Endothelial cell of umbilical vein (primary cell): ENCODE data around the gene WDR89. TPM values are rescaled to one million over a fixed set of nuclear protein-coding genes. Genes with fewer than 3 reads are reported as not detected.

ENCODE experiments used
- BruUV-seq: library from RNA; stranded (reverse); fragments of 400-500 nt; replicated peaks from 2 replicates; lab custom pipeline; 2021; lab: Mats Ljungman, UMichigan
- CTCF ChIA-PET: fragments of 300-600, 350-600 bp; sonication (Branson Sonifier 250); formaldehyde crosslinking; loops from one replicate; lab custom pipeline; 2021; ENCODE audit warnings: antibody characterized with exemption, inconsistent platforms; lab: Charles Lee
- POLR2A ChIA-PET: fragments of 300-600, 350-600 bp; sonication (Branson Sonifier 250); formaldehyde crosslinking; loops from one replicate; lab custom pipeline; 2021; ENCODE audit warnings: antibody characterized with exemption, inconsistent platforms; lab: Charles Lee
- DNase-seq: peaks from one replicate; pipeline ENCODE4 v3.0.0-alpha.2; 2011; ENCODE audit warnings: low read depth, low spot score
- FAIRE-seq: peaks from 2 replicates; lab custom pipeline; 2011; peaks lifted over from hg19 to GRCh38; lab: Jason Lieb, UNC
- H2AFZ ChIP-seq: 2 replicates; pipeline ENCODE4 v1.6.0; 2012; ENCODE audit warnings: low read depth, low read length, control low read depth, inconsistent platforms
- H3K27ac ChIP-seq: 2 replicates; pipeline ENCODE4 v1.5.1; 2011; ENCODE audit warnings: low read depth, mild to moderate bottlenecking, control low read depth, low read length, moderate library complexity; ENCODE audit not compliant: insufficient read depth
- H3K27me3 ChIP-seq, 2 experiments: 2 replicates each; pipeline versions ENCODE4 v1.6.0 to v1.6.1; 2011; ENCODE audit warnings: low read length in 2 of 2, mixed read lengths in 1 of 2; ENCODE audit not compliant: control insufficient read depth in 2 of 2, insufficient read depth in 2 of 2
- H3K36me3 ChIP-seq, 2 experiments: 2 replicates in 1 of 2; 3 replicates in 1 of 2; pipeline ENCODE4 v1.5.1; 2011; ENCODE audit warnings: low read length in 2 of 2, mild to moderate bottlenecking in 1 of 2, moderate library complexity in 1 of 2; ENCODE audit not compliant: control insufficient read depth in 2 of 2, insufficient read depth in 2 of 2; ENCODE audit errors: extremely low read depth in 1 of 2
- H3K4me1 ChIP-seq: 3 replicates; pipeline ENCODE4 v1.5.1; 2011; ENCODE audit warnings: mild to moderate bottlenecking, low read length; ENCODE audit not compliant: control insufficient read depth, insufficient read depth; ENCODE audit errors: extremely low read depth
- H3K4me2 ChIP-seq: 2 replicates; pipeline ENCODE4 v1.6.1; 2011; ENCODE audit warnings: low read length, control low read depth, mixed read lengths; ENCODE audit not compliant: insufficient read depth
- H3K4me3 ChIP-seq, 3 experiments: fragments of 200-600 bp in 1 of 3; sonication (generic), shearing (Covaris generic) in 1 of 3; replicated peaks in 1 of 3; 2 replicates each; pipeline ENCODE4 v1.5.1; 2011 to 2016; ENCODE audit warnings: control low read depth in 3 of 3, low read length in 3 of 3, mild to moderate bottlenecking in 2 of 3, inconsistent platforms in 1 of 3, low read depth in 1 of 3, moderate library complexity in 1 of 3; ENCODE audit not compliant: insufficient read depth in 1 of 3
- H3K79me2 ChIP-seq: 2 replicates; pipeline ENCODE4 v1.6.0; 2012; ENCODE audit warnings: low read length, inconsistent platforms; ENCODE audit not compliant: control insufficient read depth, insufficient read depth
- H3K9ac ChIP-seq: replicated peaks from 2 replicates; pipeline ENCODE3; 2011; ENCODE audit warnings: low read length, control low read depth; ENCODE audit not compliant: insufficient read depth; ENCODE audit errors: extremely low read depth
- H3K9me1 ChIP-seq: replicated peaks from 3 replicates; pipeline ENCODE4 v1.6.0; 2011; ENCODE audit warnings: mild to moderate bottlenecking, low read length; ENCODE audit not compliant: control insufficient read depth, insufficient read depth; ENCODE audit errors: extremely low read depth
- H3K9me3 ChIP-seq: replicated peaks from 2 replicates; pipeline ENCODE4 v1.5.1; 2012; ENCODE audit warnings: low read length, inconsistent platforms; ENCODE audit not compliant: control insufficient read depth, insufficient read depth
- H4K20me1 ChIP-seq: replicated peaks from 2 replicates; pipeline ENCODE3; 2011; ENCODE audit warnings: mild to moderate bottlenecking, low read length; ENCODE audit not compliant: control insufficient read depth, insufficient read depth; ENCODE audit errors: extremely low read depth
- EZH2 ChIP-seq: IDR thresholded peaks from 2 replicates; pipeline ENCODE4 v1.6.1; 2012; ENCODE audit warnings: borderline replicate concordance, low read depth, mild to moderate bottlenecking, moderate library complexity, low read length, inconsistent platforms; ENCODE audit not compliant: severe bottlenecking
- FOS ChIP-seq: IDR thresholded peaks from 2 replicates; pipeline ENCODE4 v1.6.1; 2011; ENCODE audit warnings: mild to moderate bottlenecking, low read length, moderate library complexity, borderline replicate concordance; ENCODE audit not compliant: insufficient read depth
- GATA2 ChIP-seq: IDR thresholded peaks from 2 replicates; pipeline ENCODE4 v1.7.0; 2011; ENCODE audit warnings: low read depth, mild to moderate bottlenecking, moderate library complexity, mixed read lengths, low read length; ENCODE audit not compliant: insufficient read length, insufficient read depth
- MYC ChIP-seq: IDR thresholded peaks from one replicate; pipeline ENCODE4 v1.6.1; 2011; ENCODE audit warnings: mild to moderate bottlenecking, low read depth, low read length
- POLR2A ChIP-seq: IDR thresholded peaks from 2 replicates; pipeline ENCODE4 v1.6.1; 2012; ENCODE audit warnings: low read depth, mild to moderate bottlenecking, control low read depth, low read length
- POLR2AphosphoS5 ChIP-seq: IDR thresholded peaks from 2 replicates; pipeline ENCODE4 v1.6.1; 2012; ENCODE audit warnings: low read depth, mild to moderate bottlenecking, control low read depth, low read length, moderate library complexity; ENCODE audit not compliant: insufficient read depth
- dilution Hi-C: fragments of 300-500 bp; cut with MboI; formaldehyde crosslinking; loops from one replicate; pipeline ENCODE4 v1.15.0; 2019; ENCODE audit warnings: low sequenced_read_pairs; ENCODE audit not compliant: extremely low pct_ligation_motif_present
- intact Hi-C: fragments of 100-400 bp; cut with micrococcal nuclease; formaldehyde crosslinking; loops from one replicate; pipeline ENCODE4 v1.10.0; 2022
- polyA plus RNA-seq, 4 experiments: library from polyadenylated mRNA; depleted of rRNA in 3 of 4; stranded (reverse) in 3 of 4; unstranded in 1 of 4; fragments of >200 nt; gene quantifications; 2 replicates each; pipeline versions ENCODE4 v1.2.1 to v1.2.3, GENCODE V29; 2011 to 2012; ENCODE audit warnings: missing spikeins in 1 of 4
- total RNA-seq: library from RNA; stranded (reverse); gene quantifications from 2 replicates; pipeline ENCODE4 v1.2.3, GENCODE V29; 2021
- TF ChIP-seq, protein P1 (sequence below): IDR thresholded peaks from 2 replicates; pipeline ENCODE4 v1.6.1; 2011; ENCODE audit not compliant: insufficient read depth, insufficient read length
- TF ChIP-seq, protein P2 (sequence below), 2 donors: IDR thresholded peaks; 1 replicate in 1 of 2; 2 replicates in 1 of 2; pipeline ENCODE4 v1.5.1; 2011; ENCODE audit warnings: low read length in 2 of 2, mild to moderate bottlenecking in 2 of 2, moderate library complexity in 2 of 2, control low read depth in 1 of 2, inconsistent platforms in 1 of 2, low read depth in 1 of 2; ENCODE audit not compliant: insufficient read depth in 1 of 2; ENCODE audit errors: extremely low read depth in 1 of 2

Gene WDR89
- total and polyA plus RNA-seq, 2 donors (not counting 3 experiments of a cell fraction or from before 2014, with no cell fraction given), result 3.5 to 10.7 TPM

DNA sequence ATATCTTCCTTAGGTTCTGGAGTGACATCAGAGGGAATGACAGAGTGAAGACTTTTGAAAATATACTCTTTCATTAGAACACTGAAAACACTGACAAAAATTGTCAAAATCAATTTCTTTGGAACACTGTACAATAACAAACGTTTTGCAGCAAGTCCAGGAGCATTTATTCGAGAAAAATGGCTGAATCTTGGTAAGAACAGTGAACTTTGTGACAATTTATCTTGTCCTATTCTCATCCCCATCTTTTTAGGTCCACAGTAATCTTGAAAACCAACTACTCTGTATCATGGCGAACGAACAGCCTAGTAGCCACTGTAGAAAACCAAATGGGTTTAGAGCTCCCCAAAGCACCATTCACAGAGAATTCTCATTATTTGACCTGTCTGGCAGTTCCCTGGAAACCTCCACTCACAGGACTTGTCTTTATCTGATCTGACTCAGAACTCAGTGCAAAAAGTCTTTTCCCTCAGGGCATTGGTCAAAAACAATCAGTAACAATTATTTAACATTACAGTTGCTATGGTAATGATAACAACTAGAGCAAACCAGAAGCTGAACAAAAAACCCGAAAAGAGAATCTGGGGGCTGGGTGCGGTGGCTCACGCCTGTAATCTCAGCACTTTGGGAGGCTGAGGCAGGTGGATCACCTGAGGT is 78.2 kb downstream of the WDR89 start:
- Histone ChIP-seq H3K4me2 (no peak overlapping the region), H3K4me1 (no peaks in the 10 kb centered on the region), H3K9ac (no peak overlapping the region), H4K20me1 (no peaks in the 10 kb centered on the region), H3K79me2 (no peaks in the 10 kb centered on the region), H3K36me3 (no peaks in the 10 kb centered on the region), H3K4me3 (no peak overlapping the region), H3K9me1 (no peaks in the 10 kb centered on the region), H2AFZ (no peak overlapping the region), H3K27ac (no peak overlapping the region), H3K27me3 (peaks cover 0 to 2% of the 10 kb centered on the region in 2 experiments), H3K9me3 (no peaks in the 10 kb centered on the region)
- no peak for FAIRE-seq
- BruUV-seq, result no TSS peak
- ChIA-PET CTCF (interaction anchor here (1.5 kb wide), 1 partner anchor 8 kb away, joined by 3 read pairs; no protein-coding TSS in a partner anchor), POLR2A (no interaction called here)
- no peak for TF ChIP-seq POLR2A
- TF ChIP-seq, protein P1, sequence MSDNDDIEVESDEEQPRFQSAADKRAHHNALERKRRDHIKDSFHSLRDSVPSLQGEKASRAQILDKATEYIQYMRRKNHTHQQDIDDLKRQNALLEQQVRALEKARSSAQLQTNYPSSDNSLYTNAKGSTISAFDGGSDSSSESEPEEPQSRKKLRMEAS, result no peak
- peak; percentile 18 for TF ChIP-seq GATA2
- TF ChIP-seq FOS, result no peak
- no peak for TF ChIP-seq POLR2AphosphoS5
- no peak for TF ChIP-seq MYC
- TF ChIP-seq EZH2, result no peak
- intact Hi-C loops, result no loop called here
- dilution Hi-C loops, result no loop called here
- peak; percentile 44 for DNase-seq

DNA sequence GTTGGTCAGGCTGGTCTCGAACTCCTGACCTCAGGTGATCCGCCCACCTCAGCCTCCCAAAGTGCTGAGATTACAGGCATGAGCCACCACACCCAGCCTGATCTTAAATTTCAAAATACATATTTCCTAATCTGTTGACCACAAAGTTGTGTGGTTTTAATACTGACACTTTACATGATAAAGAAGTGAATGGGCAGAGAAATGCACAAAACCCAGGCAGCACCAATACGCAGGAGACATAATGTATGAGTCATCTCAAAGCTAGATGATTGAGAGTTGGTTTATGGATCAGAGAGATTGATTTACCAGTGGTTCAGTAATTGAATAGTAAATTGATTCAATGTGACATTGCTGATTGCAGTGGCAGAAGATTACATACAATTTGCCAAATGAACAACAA is 79.3 kb downstream of the WDR89 start:
- TF ChIP-seq, protein P2, sequence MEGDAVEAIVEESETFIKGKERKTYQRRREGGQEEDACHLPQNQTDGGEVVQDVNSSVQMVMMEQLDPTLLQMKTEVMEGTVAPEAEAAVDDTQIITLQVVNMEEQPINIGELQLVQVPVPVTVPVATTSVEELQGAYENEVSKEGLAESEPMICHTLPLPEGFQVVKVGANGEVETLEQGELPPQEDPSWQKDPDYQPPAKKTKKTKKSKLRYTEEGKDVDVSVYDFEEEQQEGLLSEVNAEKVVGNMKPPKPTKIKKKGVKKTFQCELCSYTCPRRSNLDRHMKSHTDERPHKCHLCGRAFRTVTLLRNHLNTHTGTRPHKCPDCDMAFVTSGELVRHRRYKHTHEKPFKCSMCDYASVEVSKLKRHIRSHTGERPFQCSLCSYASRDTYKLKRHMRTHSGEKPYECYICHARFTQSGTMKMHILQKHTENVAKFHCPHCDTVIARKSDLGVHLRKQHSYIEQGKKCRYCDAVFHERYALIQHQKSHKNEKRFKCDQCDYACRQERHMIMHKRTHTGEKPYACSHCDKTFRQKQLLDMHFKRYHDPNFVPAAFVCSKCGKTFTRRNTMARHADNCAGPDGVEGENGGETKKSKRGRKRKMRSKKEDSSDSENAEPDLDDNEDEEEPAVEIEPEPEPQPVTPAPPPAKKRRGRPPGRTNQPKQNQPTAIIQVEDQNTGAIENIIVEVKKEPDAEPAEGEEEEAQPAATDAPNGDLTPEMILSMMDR (IDR thresholded peaks at IDR 0.05; ENCODE audit: extremely low read depth in 1 of 2, insufficient read depth in 1 of 2, low read depth in 1 of 2, low read length in 2 of 2), result no peak
- intact Hi-C loops, result no loop called here
- H4K20me1 ChIP-seq, result no peaks in the 10 kb centered on the region
- H3K27me3 ChIP-seq, result peaks cover 0 to 2% of the 10 kb centered on the region in 2 experiments
- no peaks in the 10 kb centered on the region for H3K9me3 ChIP-seq
- DNase-seq, result no peak
- no peaks in the 10 kb centered on the region for H3K4me1 ChIP-seq
- H3K9me1 ChIP-seq, result no peaks in the 10 kb centered on the region
- ChIA-PET CTCF (no interaction called here), POLR2A (no interaction called here)
- no peak overlapping the region for H3K9ac ChIP-seq
- H3K4me3 ChIP-seq, result no peak overlapping the region
- no peak overlapping the region for H3K27ac ChIP-seq
- no peaks in the 10 kb centered on the region for H3K79me2 ChIP-seq
- dilution Hi-C loops, result no loop called here
- no peak for FAIRE-seq
- no TSS peak for BruUV-seq
- H2AFZ ChIP-seq, result no peak overlapping the region
- no peak overlapping the region for H3K4me2 ChIP-seq
- H3K36me3 ChIP-seq, result no peaks in the 10 kb centered on the region
